Measurements from ENCODE around the gene GLRA1.
"Not testable (repeated sequence)": the region's sequence is repeated elsewhere in the genome, so short reads cannot be mapped to it uniquely, and the experiment has no call there.

GLRA1 gene

DNA sequence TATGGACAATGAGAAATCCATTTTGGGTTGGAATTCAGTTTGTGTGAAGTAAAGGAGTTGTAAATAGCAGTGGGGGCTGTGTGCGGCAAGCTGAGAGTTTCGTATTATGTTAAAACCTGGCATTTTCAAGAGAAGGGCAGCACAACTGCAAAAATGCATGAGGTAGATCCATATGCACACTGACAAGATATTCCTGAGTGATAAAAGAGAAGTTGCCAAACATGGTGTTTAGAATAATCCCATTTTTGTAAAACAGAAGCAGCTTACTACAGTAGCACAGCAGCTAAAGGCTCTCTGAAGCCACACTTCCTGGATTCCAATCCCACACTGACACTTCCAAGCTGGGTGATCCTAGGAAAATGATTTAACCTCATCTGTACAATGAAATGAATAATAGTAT, 11.2 kb downstream of the GLRA1 start:
- DNase-seq, result no peak

DNA sequence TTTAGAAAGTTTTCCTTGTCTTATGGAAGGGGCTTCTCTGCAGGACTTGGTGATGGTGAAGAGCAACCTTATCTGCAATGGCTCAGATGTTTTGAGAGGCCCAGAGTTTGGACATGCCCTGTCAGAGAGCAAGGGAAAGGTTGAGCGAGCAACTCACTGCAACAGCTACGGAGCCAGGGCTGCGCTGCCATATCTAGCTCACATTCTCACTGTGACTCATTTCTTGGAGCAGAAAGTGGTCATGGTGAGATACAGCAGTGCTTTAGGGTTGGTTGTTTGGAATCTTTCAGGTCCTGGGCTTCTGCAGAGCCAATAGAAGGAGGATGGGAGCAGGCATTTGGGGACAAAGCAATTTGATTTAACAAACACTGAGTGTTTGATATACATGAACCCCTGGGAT, 12.3 kb downstream of the GLRA1 start:
- DNase-seq, result no peak

DNA sequence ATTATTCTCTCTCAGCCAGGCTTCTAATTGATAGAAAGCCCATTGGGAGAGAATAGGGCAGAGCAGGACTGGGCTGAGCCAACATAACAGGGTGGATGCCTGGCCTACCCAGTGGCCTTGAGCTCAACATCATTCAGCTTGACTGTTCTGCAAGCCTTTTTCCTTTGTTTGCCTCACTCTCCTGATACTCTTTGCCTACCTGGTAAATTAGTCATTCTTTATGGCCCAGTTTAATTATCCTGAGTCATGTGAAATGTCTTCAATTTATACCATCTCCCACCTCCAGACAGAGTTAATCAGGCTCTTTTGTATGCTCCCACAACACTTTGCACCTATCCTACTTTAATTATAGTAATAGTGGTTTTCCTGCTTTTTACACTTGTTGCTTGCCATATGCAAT, 13.6 kb downstream of the GLRA1 start:
- DNase-seq, result no peak

DNA sequence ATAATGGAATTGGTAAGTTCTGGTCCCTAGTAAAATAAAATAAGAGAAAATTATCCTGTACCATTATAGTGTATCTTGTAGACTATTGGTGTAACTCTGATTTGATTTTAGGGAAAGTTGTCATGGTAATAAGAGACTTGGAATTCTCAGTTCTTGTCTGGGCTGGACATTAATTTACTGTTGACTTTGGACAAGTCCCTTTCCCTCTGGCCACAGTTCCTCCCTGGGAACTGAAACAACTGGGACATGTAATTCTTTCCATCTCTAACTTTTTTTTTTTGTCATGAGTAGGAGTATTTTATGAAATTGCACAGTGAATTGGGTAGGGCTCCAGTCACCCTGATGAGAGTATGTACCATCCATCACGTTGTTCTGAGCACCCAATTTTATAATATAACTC, 15.0 kb downstream of the GLRA1 start:
- no peak for DNase-seq

DNA sequence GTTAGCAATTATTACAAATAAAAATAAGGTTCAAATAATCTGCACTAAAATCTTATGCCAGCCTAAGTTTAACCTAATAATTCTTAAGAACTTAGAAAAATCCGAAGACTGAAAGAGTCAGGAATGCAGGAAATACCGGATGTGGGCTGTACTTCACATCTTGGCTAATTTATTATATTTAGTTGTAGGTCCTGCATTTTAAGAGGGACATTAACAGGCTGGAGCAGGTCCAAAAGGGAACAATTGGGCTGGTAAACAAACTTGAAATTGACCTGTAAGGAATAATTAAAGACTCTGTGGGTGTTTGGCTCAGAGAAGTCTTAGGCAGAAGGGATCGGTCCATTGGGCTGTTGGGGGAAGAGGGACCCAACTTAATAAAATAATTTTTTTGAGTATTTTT, 18.4 kb downstream of the GLRA1 start:
- DNase-seq, result no peak

DNA sequence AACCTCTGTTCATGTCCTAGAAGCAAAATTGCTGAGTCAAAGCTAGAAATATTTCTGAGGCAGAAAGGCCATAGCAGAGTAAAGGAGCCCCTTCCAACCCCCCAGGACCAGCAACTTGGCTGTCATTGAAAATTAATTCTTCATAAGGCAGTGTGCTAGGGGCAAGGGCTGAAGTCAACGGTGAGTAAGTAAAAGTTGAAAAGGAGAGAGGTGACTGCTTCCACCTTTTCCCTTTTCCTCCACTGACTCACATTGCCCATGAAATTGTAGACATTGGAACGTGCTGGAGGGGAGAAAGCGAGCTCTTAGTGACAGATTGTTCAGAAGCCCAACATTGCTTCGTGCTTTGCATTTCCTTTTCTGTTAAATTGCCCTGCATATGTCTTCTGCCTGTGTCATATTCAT, 19.1 kb downstream of the GLRA1 start:
- DNase-seq, result no peak

DNA sequence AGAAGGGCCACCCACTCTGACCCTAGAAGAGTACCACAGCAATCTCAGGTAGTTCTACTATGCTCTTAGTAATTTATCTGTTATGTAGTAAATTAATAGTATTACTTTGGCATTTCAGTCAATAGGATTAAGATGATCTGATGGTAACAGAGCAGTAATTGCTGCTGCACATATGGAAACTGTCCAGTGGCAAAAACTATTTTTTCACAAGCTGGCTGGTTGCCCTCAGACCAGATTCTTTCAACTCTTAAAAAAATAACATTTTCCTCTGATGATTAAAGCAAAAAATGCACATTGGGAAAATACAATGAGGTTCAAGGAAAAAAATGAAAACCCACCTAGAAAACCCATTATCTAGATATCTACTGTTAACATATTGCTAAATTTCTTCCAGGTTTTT, 19.7 kb downstream of the GLRA1 start:
- no peak for DNase-seq

DNA sequence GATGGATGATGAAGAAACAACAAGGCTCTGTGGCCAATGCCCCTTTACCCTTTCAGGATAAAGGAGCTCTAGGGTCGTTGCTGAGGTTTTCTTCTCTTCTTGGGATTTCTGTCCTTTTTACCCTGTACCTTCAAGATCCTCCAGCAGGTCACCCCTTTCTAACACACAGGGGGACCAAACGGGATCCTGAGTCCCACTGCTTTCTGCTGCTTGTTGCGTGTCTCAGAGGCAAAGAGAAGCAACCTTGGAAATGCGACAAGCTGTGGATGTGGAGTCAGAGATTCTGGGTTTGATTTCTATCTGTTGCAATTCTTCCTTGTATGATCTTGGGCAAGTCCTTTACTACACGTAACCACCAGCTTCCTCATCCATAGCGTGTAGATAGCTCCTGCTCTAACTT, 20.5 kb downstream of the GLRA1 start:
- DNase-seq, result no peak

DNA sequence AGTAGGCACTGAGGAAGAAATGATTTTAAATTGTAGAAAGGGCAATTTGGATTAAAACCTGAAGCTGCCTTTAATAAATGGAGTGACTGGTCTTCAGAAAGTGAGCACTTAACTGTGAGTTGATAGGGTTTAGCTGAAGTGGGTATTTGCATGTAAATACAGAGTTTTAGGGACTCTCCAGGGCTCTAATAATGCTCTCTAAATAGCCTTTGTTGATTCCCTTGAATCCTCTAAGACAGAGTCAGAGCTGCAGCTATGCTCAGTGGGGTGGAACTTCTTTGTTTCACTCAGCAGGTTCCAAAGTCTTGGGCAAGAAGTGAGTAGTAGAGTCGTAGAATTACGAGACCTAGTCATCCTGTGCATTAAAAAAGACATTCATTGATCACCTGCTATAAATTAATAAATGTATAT, 21.4 kb downstream of the GLRA1 start:
- no peak for DNase-seq

DNA sequence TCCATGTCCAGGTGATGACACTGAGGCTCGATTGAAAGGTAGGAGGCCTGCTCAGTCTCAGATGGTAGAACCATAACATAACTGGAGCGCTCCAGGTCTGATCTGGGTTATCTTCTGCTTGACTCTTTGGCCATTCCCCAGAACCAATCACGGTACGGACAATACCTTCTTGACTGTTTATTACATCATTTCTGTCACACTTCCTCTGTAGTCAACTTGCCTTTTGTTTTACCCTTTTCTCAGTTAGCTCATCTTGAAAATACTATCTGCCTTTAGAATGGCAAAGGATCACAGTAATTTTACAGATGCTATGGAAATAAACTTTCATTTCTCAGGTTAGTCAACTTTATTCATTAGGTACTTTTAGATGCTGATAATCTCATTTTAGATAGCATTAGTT, 22.4 kb downstream of the GLRA1 start:
- no peak for DNase-seq

DNA sequence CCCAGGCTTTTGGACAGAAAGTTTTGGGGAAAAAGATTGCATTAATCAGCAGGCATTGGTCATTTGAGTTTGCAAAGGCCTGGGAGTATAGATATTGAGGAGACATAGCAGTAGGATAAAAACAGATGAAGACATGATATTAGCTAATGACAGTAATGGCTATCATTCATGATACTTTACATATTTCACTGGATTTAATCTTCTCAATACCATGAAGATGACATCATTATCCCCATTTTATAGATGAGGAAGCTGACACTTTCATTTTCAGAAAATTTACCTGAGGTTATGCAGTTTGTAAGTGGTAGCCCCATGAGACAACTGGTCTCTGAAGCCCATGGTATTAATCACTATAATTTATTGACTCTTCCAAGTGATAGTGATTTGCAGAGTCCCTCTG, 23.0 kb downstream of the GLRA1 start:
- no peak for DNase-seq

DNA sequence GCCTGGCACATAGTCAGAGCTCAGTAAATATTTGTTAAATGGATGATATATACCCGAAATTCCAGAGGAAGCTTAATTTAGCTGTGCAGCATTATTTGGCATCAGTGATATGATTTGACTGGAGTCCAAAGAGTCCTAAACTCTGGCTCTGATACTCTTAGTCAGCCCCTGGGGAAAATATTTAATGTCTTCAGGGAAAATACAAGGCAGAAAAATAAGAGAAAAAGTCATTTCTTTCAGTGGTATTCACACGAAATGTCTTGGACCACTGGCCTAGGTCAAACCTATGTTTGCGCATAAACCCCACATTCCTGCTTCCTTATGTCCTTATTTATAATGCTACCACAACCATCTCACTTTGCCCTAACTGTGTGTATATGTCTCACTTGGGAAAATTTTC, 23.8 kb downstream of the GLRA1 start:
- DNase-seq, result no peak

DNA sequence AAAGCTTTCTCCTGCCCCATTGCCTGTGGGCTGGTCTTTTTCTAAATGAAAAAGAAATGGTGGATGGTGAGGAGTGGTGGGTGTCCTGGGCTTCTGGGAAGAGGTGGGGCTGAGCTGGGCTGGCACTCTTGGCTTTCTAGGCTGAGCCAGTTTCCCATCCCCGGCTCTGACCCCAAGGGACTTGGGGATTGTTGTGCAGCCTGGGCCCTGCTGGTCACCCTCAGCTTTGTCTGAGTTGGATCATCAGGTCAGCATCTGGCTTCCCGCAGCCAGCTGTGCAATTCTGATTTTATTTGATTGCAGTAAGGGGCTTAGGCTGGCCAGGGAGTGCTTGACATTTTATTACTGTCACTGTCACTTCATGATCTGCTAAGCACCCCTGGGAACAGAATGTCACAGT, 25.3 kb downstream of the GLRA1 start:
- no peak for DNase-seq

DNA sequence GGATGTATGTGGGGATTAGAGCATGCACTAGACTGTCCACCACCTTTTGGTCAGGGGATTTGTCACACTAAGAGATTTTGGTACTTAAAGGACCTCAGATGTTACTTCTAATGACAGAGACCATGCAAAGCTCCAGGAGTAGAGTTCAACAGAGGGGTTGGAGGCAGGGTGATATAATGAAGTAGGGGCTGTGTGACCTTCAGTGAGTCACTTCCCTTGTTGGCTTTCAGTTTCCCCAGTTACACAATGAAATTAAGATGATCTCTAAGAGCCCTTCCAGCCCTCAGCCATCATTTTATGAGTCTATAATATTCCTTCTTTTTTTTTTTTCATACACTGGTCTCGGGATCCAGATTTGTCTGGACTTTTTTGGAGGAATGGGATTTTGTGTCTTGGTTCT, 26.8 kb downstream of the GLRA1 start:
- no peak for DNase-seq

DNA sequence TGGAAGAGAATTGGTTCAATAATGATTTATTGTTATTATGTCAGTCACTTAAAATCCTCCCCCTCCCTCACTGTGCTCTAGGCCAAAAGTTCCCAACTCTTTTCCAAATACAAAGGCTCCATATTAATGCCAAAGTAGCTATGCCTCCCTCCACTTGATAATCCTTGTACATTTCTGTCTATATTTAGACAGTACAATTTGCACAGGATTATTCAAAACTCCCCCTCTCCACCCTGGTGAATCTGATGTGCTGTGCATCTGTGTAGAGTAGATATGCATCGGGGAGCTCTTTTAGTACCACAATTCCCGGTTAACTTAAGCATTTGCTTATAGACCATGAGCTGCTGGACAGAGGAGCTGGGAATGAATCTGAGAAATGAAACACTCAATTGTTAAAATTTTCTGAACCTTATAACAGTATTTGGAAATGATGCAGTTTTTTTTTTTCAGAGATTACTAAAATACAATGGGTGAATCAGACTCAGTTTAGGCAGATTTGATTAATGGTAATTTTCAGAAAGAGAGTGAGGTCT, 27.6 kb downstream of the GLRA1 start:
- no peak for DNase-seq

DNA sequence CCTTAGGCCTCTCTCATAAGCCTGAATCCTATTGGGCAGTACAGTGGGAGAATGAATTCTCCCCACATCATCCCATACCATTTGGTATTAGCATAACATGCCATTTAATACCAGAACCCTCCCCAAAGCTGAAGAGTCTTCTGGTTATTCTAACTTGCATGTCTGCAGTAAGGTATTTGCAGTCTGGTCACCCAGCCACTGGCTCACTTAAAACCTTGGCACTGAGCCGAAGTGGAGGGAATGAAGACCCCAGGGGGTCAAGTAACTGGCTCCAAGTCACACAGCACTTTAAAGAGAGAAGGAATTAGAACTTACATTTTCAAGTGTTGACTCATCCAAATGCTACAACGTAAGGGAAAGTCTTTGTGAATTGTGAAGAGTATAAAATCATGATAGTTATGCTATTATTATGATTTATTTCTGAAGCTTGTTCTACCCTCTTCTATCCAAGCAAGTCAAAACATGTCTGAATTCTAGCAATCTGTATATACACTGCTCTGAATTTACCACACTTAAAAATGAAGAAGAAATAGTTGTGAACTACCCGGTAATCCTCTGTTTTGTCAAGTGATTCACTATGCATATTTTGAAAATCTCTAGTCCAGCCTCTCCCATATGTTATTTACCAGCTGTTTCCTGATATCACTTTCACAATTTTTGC, 28.5 kb downstream of the GLRA1 start:
- DNase-seq, result no peak

DNA sequence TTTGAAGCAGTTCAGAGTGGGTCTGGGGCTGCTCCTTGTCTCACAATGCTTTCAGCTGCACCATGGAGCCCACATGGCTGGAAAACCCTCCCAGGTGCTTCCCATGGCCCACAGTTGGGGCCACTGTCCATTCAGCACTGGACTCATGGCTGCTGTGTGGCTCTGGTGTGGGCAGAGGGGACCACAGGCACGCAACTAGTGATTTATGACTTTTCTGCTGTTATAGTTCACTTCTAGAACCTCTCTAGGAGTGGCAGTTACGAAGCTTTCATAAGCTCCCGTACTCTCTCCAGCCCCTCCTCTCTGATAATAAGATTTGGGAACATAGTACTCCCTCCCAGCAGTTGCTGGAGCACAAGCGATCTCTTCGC, 29.0 kb downstream of the GLRA1 start:
- DNase-seq, result no peak

DNA sequence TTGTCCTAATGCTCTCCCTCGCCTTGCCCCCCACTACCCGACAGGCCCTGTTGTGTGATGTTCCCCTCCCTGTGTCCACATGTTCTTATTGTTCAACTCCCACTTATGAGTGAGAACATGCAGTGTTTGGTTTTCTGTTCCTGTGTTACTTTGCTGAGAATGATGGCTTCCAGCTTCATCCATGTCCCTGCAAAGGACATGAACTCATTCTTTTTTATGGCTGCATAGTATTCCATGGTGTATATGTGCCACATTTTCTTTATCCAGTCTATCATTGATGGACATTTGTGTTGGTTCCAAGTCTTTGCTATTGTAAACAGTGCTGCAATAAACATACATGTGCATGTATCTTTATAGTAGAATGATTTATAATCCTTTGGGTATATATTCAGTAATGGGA, 31.2 kb downstream of the GLRA1 start:
- not testable (repeated sequence) for DNase-seq

DNA sequence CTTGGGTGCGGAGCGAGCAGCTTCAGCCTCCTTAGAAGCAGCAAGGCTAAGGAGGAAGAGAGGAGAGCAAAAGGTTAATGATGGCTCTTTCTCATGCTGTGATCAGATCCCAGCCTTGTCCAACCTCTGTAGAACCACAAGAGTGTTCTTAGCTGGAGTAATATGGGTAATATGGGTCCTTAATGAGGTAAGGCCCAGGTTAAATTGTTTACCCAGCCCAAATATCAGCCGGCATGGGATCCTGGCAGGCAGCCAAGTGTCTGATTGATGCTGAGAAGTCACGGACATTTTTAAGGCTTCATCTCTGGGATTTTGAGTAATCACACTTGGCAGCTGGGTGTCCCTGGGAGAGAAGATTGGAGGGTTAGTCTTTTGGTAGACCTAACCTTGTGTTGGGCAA, 32.3 kb downstream of the GLRA1 start:
- no peak for DNase-seq

DNA sequence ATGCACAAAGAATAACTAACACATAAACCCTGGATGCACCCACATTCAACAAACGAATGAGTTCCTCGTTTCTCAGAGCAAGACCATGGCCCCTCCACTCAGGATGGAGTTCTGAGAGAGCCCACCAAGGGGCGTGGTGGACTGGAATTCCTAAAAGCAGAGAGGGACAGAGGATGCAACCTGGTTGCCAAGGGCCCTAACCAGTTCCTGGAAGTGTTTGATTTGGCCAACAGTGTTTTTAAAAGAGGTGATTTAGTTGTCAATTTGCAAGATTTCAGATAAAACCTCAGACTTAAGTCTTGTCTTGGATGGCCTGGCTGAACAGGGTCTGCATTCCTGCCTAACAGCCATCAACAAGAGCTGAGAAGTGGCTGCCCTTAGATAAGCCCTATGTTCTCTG, 34.4 kb downstream of the GLRA1 start:
- no peak for DNase-seq

DNA sequence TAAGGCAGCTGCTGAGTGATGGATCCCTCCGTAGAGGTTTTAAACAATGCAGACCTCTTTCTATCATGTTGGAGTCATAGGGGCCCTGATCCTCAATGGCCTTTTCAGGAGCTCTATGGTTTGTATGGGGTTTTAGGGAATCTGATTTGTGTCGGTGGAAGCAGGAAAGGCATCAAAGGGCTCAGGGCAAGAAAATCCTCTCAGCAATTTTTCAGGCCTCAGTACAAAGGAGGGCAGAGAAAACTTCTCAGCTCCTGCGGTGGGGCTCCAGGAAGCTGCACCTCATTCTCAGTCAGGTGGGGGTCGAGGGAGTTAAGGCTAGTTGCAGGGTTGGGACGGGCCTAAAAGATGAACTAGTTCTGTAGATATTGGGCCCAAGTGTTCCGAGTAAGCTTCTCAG, 35.0 kb downstream of the GLRA1 start:
- DNase-seq, result no peak

DNA sequence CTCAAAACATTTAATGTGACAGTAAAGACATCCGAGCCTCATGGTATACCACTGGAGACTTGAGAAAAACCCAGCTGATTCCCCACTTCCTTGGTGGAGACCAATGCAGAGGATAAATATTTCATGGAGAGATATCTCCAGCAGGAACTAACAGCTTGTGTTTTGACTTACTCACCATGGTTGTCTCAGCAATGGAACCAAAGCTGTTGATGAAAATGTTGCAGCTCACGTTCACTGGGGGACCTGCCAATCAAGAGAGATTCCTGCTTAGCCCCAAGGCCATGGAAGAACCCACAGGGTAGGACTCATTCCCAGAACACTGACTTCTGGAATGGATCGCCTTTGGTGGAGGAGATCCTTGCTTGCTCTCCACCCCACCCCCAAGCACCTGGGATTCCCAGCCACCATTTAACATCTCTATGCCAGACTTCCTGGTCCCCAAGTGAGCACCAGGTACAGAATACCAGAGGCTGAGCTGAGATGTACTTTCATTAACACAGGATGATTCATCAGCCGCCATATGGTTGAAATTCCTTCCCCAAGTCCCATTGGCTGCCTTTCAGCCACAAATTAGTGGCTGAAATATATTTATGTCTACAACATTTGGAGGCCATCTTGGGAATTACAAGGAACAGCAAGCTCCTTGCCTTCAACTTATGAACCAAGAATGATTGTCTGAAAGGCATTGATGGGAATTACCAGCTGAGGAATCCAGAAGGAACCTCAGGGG, 37.9 kb downstream of the GLRA1 start:
- DNase-seq, result no peak

DNA sequence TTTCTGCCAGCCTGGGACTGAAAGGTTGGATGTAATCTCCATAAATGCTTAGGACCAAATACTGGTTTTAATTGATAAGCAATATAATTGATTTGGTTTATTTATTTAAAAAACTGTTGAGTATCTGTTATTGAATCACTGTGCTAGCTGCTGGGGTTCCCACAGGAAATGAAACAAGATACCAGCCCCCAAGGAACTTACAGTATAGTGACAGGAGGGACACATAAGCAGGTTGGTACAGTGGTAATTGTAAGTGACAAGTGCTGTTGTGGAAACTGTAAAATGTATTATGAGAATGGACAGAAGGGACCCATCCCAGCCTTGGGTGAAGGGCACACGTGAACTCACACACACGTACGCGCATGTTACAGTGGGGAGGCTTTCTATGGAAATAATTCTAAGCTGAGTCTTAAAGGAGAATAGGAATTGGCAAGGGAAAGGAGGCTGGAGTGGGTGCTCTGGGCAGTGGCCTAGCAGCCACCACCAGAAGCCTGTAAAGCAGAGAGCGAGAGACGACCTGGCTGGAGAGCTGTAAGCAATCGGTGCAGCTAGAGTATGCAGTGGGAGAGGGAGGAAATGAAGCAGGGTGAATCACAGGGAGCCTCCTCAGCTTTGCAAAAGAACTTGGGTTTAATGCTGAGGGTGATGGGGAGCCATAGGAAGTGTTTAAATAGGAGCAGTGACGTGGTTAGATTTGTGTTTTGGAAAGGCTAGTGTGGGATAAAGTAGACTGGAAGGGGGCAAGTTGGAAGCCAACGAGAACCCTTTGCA, 39.3 kb downstream of the GLRA1 start:
- DNase-seq, result no peak

DNA sequence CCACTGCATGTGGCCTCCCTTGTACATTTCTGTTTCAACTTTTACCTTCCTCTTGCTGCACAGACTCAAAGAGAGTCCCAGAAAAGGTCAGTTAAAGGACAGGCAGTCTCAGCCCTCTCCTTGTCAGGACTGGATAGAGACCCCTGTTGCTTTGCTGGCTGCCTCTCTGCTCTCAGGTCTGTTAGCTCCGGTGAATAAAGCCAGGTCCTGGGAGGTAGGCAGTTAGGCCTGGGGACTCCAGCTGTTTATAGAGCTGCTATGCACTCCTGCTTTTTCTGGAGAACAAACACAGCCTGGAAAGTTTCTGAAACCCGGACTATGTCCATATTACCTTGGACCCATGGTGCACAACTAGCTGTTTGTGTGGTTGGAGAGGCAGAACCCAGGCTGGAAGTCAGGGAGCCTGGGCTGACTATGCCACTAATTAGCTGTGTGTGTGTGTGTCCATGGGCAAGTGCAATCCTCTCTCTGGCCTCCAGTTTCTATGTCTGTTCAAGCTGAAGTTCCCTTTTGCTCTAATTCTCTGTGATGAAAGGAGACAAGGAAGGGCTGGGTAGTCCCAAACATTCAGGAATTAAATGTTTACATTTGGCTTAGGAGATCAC, 42.9 kb downstream of the GLRA1 start:
- DNase-seq, result no peak

Data from effector CD8-positive, alpha-beta T cell (primary cell).